GM04504 (cell line): ENCODE data around the gene CHST2.
A peak's percentile ranks its signal among the peaks of the same experiment; 100 is the strongest.
"Not testable (repeated sequence)": the region's sequence is repeated elsewhere in the genome, so short reads cannot be mapped to it uniquely, and the experiment has no call there.

ENCODE experiments used
- DNase-seq: peaks from one replicate; pipeline ENCODE4 v3.0.0-alpha.2; 2012; ENCODE audit warnings: low read depth

Gene CHST2

GRCh38 chr3:143135150-143135549 lies 15.6 kb downstream of the CHST2 start:
- DNase-seq, result peak; percentile 79

GRCh38 chr3:143137435-143138036 lies 18.0 kb downstream of the CHST2 start:
- DNase-seq, result no peak

- no peak for DNase-seq
Measured at GRCh38 chr3:143138953-143139352, 19.4 kb downstream of the CHST2 start.

DNA sequence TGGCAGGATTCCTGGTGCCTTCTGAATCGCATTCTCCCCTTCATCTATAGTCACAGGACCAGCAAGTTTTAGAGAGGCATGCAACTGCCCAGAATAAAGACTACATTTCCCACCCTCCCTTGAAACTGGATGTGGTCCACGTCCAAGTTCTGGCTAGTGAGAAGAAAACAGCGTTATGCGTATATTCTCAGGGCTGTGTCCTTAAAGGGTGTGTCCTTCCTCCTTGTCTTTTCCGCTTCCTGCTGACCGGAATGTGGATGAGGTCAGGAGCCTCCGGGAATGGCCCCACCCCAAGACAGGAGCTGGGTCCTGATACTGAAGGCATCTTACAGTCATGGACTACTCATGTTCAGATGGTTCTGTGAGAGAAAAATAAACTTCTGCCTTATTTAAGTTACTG lies 20.2 kb downstream of the CHST2 start:
- no peak for DNase-seq

GRCh38 chr3:143140550-143140949 lies 21.0 kb downstream of the CHST2 start:
- no peak for DNase-seq

DNA sequence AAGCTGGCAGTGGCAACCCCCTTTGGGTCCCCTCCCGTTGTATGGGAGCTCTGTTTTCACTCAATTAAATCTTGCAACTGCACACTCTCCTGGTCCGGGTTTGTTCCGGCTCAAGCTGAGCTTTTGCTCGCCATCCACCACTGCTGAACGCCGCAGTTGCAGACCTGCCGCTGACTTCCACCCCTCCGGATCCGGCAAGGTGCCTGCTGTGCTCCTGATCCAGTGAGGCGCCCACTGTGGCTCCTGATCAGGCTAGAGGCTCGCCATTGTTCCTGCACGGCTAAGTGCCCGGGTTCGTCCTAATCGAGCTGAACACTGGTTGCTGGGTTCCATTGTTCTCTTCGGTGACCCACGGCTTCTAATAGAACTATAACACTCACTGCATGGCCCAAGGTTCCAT lies 22.8 kb downstream of the CHST2 start:
- DNase-seq, result no peak

DNA sequence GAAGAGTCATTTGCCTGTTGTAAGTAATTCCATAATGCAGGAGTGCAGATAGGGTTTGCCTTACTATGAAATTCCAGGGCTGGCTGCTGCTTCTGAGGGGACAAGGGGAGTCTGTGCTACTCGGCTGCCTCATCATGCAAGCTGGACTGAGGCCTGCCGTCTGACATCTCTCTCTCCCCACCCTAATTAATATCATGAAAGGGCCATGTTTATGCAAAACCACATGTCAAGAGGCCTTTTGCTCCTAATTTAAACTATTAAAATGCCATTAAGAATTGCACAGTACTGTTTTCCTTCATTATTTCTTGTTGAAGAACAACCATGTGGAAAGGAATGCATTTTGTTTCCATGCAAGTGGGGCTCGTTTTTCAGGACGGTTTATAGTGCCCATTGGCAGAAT lies 26.3 kb downstream of the CHST2 start:
- DNase-seq, result no peak

GRCh38 chr3:143146486-143147274 lies 27.1 kb downstream of the CHST2 start:
- no peak for DNase-seq

DNA sequence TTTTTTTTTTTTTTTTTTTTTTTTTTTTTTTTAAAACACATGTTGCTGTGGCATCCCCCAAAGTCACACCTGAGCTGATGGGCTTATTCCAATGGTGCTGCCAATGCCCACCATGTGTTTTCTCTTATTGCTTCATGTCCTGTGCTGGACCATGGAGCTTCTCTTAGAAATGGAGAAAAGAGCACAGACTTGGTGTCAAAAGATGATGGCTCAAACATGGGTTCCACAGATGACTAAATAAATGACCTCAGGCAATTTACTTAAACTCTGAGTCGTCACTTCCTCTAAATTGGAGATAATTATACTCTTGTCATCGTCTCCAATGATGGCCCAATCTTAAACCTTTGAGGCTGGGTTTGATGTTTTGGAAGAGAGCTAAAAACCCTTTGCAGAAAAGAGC lies 28.1 kb downstream of the CHST2 start:
- DNase-seq, result no peak

- no peak for DNase-seq
Measured at GRCh38 chr3:143150071-143150470, 30.5 kb downstream of the CHST2 start.

GRCh38 chr3:143151004-143151731 lies 31.6 kb downstream of the CHST2 start:
- DNase-seq, result no peak

DNA sequence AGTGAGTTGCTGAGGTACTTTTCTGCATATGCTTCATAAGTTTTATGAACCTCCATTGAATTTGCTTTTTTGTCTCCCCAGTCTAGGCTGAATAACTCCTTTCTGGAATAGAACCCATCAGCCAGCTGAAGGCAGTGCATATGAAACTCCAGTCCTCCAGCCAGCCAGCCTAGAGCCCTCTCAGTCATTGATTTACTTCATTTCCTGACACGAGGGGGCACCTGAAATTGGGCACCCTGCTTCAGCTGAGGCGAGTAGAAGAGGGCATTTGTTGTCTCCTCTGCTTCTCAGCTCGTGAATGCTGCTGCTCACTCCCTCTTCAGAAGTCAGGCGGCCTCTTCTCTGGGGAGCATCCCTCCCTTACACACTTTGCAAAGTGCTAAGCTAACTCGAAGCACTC lies 32.5 kb downstream of the CHST2 start:
- DNase-seq, result no peak

DNA sequence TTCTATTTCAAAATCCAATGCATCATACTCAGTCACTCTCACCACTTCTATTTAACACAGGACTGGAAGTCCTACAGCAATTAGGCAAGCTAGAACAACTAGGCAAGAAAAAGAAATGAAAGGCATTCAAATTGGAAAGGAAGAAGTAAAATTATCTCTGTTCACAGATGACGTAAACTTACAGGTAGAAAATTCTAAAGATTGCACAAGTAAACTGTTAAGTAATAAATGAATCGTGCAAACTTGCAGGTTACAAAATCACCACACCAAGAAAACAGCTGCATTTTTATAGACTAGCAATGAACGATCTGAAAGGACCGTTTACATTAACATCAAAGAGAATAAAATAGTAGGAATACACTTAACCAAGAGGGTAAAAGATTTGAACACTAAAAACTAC lies 36.2 kb downstream of the CHST2 start:
- no peak for DNase-seq

DNA sequence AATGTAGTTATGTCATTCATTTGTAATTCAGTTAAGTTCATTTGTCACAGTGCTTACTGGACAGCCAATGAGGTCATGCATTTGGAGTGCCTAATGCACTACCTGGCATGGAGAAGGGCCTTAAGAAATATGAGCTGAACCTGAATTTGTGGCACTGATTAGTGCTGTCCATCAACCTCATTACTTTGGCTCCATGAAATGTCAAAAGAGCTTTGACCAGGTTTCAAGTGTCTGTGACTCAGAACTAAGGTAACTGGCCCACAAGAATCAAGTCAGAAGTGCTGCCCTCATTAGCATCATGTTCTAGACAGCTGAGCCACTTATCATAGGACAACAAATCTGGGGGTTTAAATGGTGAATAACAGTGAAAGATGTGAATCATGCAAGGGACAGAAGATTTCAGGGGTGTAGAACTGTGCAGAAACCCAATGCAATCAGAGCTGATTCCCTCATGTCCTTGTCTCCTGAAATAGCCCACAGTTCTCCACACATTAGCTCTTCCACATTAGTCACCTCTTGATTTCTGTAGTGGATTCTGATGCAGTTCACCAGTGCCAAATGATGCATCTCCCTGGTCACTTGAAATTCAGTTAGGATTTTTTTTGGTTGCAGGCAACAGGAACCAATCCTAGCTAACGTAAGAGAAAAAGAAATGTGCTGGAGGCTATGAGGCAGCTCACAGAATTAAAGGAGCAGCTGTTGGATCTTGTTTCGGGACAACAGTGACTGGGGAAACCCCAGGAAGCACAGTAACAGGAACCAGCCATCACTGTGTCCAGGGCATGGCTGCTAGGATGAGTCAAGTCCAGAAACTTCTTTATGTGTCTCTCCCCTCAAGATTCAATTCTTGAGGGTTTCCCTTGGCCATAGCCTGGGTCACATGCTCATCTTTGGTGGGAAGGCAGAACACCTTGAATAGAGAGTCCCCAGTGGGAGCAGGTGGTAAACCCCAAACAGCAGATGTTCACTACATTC lies 38.7 kb downstream of the CHST2 start:
- peak; percentile 38 for DNase-seq

GRCh38 chr3:143160437-143160836 lies 40.9 kb downstream of the CHST2 start:
- no peak for DNase-seq

- no peak for DNase-seq
Measured at GRCh38 chr3:143163562-143164100, 44.1 kb downstream of the CHST2 start.

- DNase-seq, result no peak
Measured at GRCh38 chr3:143165211-143165610, 45.6 kb downstream of the CHST2 start.

DNA sequence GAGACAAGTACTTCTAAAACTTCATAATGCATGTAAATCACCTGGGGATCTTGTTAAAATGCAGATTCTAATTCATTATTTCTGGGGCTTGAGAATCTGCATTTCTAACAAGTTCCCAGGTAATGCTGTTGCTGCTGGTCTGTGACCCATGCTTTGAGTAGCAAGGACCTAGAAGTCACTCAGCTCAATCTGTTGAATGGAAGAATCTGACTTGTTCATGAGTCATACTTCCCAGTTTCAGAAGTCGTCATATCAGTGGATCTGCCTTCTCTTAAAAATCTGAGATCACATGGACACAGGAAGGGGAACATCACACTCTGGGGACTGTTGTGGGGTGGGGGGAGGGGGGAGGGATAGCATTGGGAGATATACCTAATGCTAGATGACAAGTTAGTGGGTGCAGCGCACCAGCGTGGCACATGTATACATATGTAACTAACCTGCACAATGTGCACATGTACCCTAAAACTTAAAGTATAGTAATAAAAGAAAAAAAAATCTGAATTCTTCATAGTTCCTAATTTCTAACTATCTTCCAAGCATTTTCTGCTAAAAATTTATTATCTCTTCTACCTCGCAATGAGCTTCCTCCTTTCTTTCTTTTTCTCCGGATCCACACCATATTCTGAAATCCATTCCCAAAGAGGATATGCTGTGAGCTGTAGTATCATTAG lies 46.2 kb downstream of the CHST2 start:
- DNase-seq, result not testable (repeated sequence)

DNA sequence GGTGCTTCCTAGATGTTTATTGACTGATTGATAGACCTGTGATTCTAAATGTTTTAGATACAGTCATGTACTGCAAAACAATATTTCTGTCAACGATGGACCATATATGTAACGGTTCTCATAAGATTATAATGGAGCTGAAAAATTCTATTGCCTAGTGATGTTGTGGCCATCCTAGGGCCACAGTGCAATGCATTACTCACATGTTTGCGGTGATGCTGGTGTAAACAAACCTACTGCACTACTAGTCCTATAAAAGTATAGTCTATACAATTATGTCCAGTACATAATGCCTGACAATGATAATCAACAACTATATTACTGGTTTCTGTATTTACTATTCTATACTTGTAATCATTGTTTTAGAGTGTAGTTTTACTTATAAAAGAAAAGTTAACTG lies 46.8 kb downstream of the CHST2 start:
- no peak for DNase-seq

- DNase-seq, result no peak
Measured at GRCh38 chr3:143167969-143168854, 48.6 kb downstream of the CHST2 start.
